Measurements from ENCODE around the gene APBB2.

APBB2 gene

DNA sequence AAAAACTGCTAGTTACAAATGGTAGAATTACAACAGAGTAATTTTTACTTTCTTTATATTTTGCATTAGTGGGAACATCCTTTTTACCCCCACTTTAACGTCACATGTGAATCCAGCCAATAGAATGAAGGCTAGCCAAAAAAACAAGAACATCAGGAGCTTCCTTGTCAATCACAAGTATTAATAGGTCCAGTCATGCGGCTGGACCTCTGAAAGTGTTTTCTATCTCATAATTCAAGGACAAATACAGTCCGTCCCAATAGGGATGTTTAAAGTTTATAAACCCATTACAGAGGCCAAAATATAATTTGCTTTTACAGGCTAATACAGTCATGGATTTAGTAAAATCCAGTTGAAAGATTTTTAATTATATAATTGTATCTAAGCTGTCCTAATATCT lies 110.7 kb downstream of the APBB2 start:
- DNase-seq (ENCODE audit: low read depth, low spot score), result no peak

DNA sequence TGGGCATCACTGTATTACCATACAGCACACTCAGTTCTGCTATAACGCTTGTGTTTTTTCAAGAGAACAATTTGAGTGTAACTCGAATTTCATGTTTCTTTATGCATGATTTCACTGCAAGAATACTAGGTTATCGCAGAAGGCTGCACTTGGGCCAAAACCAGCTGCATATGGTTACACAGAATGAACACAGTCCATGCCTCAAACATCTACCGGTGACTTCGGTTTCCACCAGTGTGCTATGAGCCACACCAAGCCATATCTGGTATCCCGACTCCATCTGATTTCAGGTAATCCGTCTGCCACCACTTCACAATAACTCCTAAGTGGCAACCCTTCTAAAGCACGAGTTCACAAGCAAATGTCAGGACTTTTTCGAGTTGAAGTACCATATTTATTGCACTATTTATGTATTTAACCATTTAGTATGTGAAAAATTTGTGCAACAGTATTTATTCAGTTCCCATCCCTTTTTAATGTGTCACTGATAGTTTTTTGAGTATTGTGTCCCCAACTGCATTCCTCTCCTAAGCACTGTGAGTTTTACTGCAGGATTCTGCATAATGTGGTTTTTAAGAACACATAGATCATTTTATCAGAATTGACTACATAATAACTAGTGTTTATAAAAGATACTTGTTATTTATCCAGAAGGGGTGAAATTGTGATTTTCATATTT lies 111.8 kb downstream of the APBB2 start:
- DNase-seq (ENCODE audit: low read depth, low spot score), result no peak

DNA sequence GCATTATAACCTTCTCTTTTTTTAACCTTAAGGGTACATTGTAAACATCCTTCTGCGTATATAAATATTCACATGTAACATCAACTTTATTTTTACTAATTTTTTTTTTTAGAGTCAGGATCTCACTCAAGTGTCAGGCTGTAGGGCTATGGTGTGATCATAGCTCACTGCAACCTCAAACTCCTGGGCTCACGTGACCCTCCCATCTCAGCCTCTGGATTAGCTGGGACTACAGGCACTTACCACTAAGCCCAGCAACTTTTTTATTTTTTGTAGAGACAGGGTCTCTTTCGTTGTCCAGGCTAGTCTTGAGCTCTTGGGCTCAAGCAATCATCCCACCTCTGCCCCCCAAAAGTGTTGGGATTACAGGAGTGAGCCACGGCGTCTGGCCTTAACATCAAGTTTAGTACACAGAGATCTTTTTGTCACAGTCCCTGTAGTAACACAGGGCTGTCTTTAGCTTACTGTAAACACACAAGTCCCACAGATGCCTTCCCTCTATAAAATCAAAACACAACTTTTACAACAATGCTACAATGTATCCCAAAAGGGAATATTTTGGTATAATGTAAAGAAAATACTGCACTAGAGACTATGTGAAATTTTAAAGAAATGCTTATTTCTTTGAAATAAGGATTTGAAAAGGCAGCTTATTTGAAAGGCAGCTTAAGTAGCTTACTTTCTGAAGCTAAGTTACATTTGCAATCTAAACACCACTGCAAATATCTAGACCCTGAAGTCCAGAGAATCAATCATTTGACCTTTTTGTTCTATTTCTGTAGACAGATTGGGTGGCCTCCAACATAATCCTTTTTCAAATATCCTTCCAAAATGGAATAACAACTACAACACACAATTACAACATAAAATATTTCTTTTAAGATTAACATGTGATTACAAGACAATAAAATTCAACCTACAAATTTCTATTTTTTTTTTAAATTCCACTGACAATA lies 116.0 kb downstream of the APBB2 start:
- DNase-seq (ENCODE audit: low read depth, low spot score), result no peak

GRCh38 chr4:41095973-41096372 lies 118.4 kb downstream of the APBB2 start:
- no peak for DNase-seq (ENCODE audit: low read depth, low spot score)

GRCh38 chr4:41095192-41095872 lies 119.0 kb downstream of the APBB2 start:
- no peak for DNase-seq (ENCODE audit: low read depth, low spot score)

DNA sequence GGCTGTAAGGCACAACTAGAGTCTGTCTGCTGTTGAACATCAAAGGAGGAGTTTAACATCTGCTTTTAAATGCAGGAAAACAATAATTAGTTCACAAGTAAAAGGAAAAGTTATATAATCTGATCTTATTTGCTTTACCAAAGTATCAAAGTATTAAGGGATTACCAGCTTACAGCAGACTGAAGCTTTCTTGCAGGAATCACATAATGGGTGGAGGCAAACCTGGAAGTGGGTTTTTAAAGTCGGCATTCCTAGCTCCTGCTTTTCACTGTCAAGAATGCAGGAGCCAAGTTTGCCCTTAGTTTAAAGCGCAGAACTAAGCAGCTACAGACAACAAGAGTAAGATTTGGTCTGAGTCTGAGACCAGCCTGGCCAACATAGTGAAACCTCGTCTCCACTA lies 122.2 kb downstream of the APBB2 start:
- no peak for DNase-seq (ENCODE audit: low read depth, low spot score)

- no peak for DNase-seq (ENCODE audit: low read depth, low spot score)
These were observed 132.5 kb downstream of the APBB2 start for GRCh38 chr4:41081847-41082246.

DNA sequence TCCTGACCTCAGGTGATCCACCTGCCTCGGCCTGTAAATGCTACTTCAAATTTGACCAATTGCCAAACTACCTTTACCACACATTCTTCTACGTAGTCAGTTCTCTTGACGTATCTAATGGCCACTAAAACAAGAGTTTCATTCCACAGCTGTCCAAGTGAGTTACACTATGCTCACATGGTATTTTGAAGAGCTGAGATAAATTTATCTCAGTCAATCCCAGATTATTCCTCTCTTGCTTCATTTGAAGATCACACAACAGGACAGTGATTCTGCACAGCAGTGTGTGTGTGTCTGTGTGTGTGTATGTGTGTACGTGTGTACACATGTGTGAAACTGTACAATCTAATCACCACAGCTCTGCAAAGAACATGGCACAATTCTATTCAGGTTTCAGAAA lies 133.4 kb downstream of the APBB2 start:
- no peak for DNase-seq (ENCODE audit: low read depth, low spot score)

DNA sequence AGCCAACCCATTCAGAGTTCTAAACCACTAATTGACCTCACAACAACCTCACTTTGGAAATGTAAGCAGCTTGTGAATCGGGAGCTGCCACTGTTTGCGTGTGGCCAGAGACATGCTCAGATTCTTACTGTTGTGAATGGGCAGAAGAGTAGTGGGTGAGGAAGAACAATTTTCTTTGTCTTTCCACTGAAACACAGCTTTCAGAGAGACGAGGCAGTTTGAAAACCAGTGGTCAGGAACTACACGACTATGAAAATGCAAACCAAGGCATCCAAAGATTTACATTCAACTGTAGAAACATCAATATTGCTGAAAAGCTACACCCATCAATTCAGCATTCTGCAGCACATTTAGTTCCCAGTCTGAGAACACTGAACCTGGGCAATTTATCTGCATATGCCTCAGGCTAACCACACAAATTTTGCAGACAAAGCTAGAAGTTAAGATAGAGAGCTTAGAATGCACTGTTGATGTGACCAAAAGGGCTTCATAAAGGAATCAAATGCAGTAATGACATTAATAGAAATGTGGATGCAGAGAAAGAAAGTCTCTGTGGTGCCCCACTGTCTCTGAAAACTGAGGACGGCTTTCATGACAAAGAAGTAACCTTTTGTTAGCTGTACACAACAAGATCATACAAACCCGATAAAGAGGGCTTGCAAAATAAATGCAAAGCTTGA lies 134.3 kb downstream of the APBB2 start:
- no peak for DNase-seq (ENCODE audit: low read depth, low spot score)

- no peak for DNase-seq (ENCODE audit: low read depth, low spot score)
These were observed 136.7 kb downstream of the APBB2 start for GRCh38 chr4:41077628-41078027.

- no peak for DNase-seq (ENCODE audit: low read depth, low spot score)
These were observed 137.9 kb downstream of the APBB2 start for GRCh38 chr4:41076481-41076880.

- no peak for DNase-seq (ENCODE audit: low read depth, low spot score)
These were observed 140.1 kb downstream of the APBB2 start for GRCh38 chr4:41074215-41074614.

GRCh38 chr4:41072021-41072777 lies 142.1 kb downstream of the APBB2 start:
- no peak for DNase-seq (ENCODE audit: low read depth, low spot score)

GRCh38 chr4:41070516-41071281 lies 143.6 kb downstream of the APBB2 start:
- DNase-seq (ENCODE audit: low read depth, low spot score), result no peak

GRCh38 chr4:41069838-41070237 lies 144.5 kb downstream of the APBB2 start:
- DNase-seq (ENCODE audit: low read depth, low spot score), result no peak

DNA sequence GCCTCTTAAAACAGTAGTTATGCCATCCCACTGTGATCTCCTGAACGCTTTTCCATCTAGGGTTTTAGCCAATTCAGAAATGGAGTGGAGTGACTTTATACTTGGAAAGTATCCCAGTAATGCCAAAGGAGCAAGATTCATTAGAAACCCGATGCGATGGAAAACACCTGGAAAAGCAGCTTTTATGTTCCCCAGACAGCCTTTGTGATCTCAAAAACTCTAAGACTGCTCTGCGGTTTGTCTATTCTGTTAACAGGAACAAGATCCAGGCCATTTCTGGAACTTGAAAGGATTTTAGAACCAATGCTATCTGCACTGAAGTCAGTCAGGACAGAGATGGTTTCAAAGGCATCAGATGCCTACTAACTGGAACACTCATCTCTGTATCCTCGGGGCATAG lies 145.1 kb downstream of the APBB2 start:
- DNase-seq (ENCODE audit: low read depth, low spot score), result no peak

DNA sequence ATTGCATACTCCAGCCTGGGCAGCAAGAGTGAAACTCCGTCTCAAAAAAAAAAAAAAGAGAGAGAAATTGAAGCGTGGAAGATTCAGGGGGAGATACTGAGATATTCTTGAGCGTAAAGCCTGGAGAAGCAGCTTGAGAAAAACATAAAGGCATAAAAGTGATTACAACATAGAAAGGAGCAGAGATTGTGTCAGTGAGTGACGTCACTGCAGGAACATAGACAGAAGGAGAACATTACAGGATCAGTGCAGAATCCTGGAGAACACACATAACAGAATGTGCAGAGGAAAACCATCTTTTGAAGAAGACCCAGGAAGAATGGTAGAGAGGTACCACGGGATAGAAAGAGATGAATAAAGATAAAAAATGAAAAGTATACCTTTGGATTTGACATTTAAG lies 147.0 kb downstream of the APBB2 start:
- no peak for DNase-seq (ENCODE audit: low read depth, low spot score)

DNA sequence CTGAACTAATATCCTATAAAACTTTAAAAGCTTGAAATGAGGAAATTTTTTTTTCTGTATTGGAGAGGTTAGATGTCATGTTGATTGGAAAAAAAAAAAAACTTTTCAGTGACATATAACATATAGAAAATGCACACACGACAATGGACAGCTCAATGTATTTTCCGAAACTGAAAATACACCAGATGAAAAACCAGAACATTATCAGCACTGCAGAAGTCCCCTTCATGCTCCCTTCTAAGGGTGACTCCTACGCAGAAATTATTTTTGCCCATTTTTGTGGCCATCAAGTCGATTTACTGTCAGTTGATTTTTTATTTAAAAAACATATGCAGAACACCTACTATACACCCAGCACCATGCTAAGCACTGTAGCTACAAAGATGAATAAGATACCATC lies 148.3 kb downstream of the APBB2 start:
- no peak for DNase-seq (ENCODE audit: low read depth, low spot score)

GRCh38 chr4:41065434-41066006 lies 148.8 kb downstream of the APBB2 start:
- no peak for DNase-seq (ENCODE audit: low read depth, low spot score)

DNA sequence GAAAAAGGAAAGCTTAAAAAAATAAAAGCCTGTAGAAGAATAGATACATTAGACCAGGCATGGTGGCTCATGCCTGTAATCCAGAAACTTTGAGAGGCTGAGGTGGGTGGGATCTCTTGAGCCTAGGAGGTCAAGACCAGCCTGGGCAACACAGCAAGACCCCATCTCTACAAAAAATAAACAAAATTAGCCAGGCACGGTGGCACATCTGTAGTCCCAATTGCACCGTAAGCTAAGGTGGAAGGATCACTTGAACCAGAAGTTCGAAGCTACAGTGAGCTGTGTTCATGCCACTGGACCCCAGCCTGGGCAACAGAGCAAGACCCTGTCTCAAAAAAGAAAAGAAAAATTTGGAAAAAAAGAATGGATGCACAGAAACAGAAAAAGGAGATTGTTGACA lies 149.4 kb downstream of the APBB2 start:
- DNase-seq (ENCODE audit: low read depth, low spot score), result no peak

Data from brain pericyte (primary cell).